ENCODE measurements around the gene CDC37L1.

DNA sequence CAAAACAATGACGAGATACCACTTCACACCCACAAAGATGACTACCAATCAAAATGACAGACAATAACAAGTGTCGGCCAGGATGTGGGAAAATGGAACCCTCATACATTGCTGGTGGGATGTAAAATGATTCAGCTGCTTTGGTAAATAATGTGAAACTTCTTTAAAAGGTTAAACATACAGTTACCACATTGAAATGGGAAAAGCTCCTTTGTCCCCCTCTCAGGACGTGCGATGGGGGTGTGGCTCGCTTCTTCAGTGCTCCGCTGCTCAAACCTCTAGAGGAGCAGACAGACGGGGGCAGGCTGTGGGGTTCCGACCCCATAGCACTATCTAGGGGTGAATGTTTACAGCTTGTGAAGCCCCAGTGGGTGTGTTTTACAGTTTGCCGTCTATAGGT lies 25.3 kb upstream of the CDC37L1 start:
- TF ChIP-seq POLR2A (IDR thresholded peaks at IDR 0.05; ENCODE audit: low read length) (no peak), GATA1 (IDR thresholded peaks at IDR 0.05; ENCODE audit: low read depth, low read length) (no peak)

Data from erythroblast (primary cell).